Loucy (cell line): ENCODE measurements around the gene DNAH8.

Experiments
- H2AFZ ChIP-seq: fragments of 200-600 bp; sonication (generic); 2 replicates; pipeline ENCODE4 v1.6.0; 2016; ENCODE audit warnings: antibody characterized with exemption, mild to moderate bottlenecking, low read length, moderate library complexity
- H3F3A ChIP-seq: fragments of 200-600 bp; 2 replicates; pipeline ENCODE4 v1.6.0; 2016; ENCODE audit warnings: antibody characterized with exemption, low read depth, mild to moderate bottlenecking
- H3K27me3 ChIP-seq: fragments of 200-600 bp; sonication (generic); 2 replicates; pipeline ENCODE4 v1.6.1; 2014; ENCODE audit warnings: low read length, mild to moderate bottlenecking; ENCODE audit not compliant: insufficient read depth, poor library complexity, severe bottlenecking
- H3K36me3 ChIP-seq: fragments of 200-600 bp; sonication (generic); 2 replicates; pipeline ENCODE4 v1.6.1; 2016; ENCODE audit warnings: low read length; ENCODE audit not compliant: insufficient read depth
- H3K4me1 ChIP-seq: fragments of 200-600 bp; sonication (generic); 2 replicates; pipeline ENCODE4 v1.5.1; 2014; ENCODE audit warnings: low read length, mild to moderate bottlenecking; ENCODE audit not compliant: insufficient read depth, poor library complexity, severe bottlenecking
- H3K4me2 ChIP-seq: fragments of 200-600 bp; sonication (generic); 2 replicates; pipeline ENCODE4 v1.6.0; 2014; ENCODE audit warnings: antibody characterized with exemption, low read length, low read depth, mild to moderate bottlenecking; ENCODE audit not compliant: poor library complexity, severe bottlenecking
- H3K4me3 ChIP-seq: fragments of 200-600 bp; sonication (generic); 2 replicates; pipeline ENCODE4 v1.5.1; 2014; ENCODE audit warnings: low read length, mild to moderate bottlenecking, mixed read lengths; ENCODE audit not compliant: poor library complexity, severe bottlenecking
- H3K79me2 ChIP-seq: fragments of 200-600 bp; sonication (generic); 2 replicates; pipeline ENCODE4 v1.6.1; 2014; ENCODE audit warnings: low read length; ENCODE audit not compliant: insufficient read depth
- H3K9ac ChIP-seq: fragments of 200-600 bp; sonication (generic); 2 replicates; pipeline ENCODE4 v1.6.0; 2014; ENCODE audit warnings: mild to moderate bottlenecking, low read depth, low read length, moderate library complexity; ENCODE audit not compliant: poor library complexity, severe bottlenecking
- H3K9me2 ChIP-seq: fragments of 200-600 bp; sonication (generic); replicated peaks from 2 replicates; pipeline ENCODE4 v1.6.1; 2016; ENCODE audit warnings: low read depth, low read length, mixed read lengths
- H3K9me3 ChIP-seq: fragments of 200-600 bp; sonication (generic); 2 replicates; pipeline ENCODE4 v1.6.1; 2014; ENCODE audit warnings: mild to moderate bottlenecking, antibody characterized with exemption, low read length, low read depth; ENCODE audit not compliant: insufficient read depth
- H4K20me1 ChIP-seq: fragments of 200-600 bp; sonication (generic); 2 replicates; pipeline ENCODE4 v1.6.0; 2014; ENCODE audit warnings: antibody characterized with exemption, low read length, mild to moderate bottlenecking; ENCODE audit not compliant: insufficient read depth, poor library complexity, severe bottlenecking
- EZH2phosphoT487 ChIP-seq: fragments of 200-600 bp; IDR thresholded peaks from 2 replicates; pipeline ENCODE4 v1.6.1; 2018; ENCODE audit warnings: antibody characterized with exemption, mild to moderate bottlenecking, moderate library complexity, borderline replicate concordance
- TF ChIP-seq, protein P1 (sequence below): fragments of 200-600 bp; sonication (generic); conservative IDR thresholded peaks from 2 replicates; pipeline ENCODE4 v1.5.1; 2014; ENCODE audit warnings: mild to moderate bottlenecking, antibody characterized with exemption, low read length

The DNAH8 gene

GRCh38 chr6:38801305-38801704 lies 86.2 kb downstream of the DNAH8 start:
- H3F3A ChIP-seq: no peaks in the 10 kb centered on the region
- no peaks in the 10 kb centered on the region for H3K9me3 ChIP-seq
- no peaks in the 10 kb centered on the region for H3K4me1 ChIP-seq
- H2AFZ ChIP-seq: no peak overlapping the region
- no peaks in the 10 kb centered on the region for H3K27me3 ChIP-seq
- no peak for TF ChIP-seq EZH2phosphoT487
- TF ChIP-seq, protein P1, sequence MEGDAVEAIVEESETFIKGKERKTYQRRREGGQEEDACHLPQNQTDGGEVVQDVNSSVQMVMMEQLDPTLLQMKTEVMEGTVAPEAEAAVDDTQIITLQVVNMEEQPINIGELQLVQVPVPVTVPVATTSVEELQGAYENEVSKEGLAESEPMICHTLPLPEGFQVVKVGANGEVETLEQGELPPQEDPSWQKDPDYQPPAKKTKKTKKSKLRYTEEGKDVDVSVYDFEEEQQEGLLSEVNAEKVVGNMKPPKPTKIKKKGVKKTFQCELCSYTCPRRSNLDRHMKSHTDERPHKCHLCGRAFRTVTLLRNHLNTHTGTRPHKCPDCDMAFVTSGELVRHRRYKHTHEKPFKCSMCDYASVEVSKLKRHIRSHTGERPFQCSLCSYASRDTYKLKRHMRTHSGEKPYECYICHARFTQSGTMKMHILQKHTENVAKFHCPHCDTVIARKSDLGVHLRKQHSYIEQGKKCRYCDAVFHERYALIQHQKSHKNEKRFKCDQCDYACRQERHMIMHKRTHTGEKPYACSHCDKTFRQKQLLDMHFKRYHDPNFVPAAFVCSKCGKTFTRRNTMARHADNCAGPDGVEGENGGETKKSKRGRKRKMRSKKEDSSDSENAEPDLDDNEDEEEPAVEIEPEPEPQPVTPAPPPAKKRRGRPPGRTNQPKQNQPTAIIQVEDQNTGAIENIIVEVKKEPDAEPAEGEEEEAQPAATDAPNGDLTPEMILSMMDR: no peak
- no peak overlapping the region for H3K4me2 ChIP-seq
- no peaks in the 10 kb centered on the region for H3K36me3 ChIP-seq
- H3K9ac ChIP-seq: no peak overlapping the region
- no peaks in the 10 kb centered on the region for H3K79me2 ChIP-seq
- no peak overlapping the region for H3K4me3 ChIP-seq
- H4K20me1 ChIP-seq: no peaks in the 10 kb centered on the region
- no peaks in the 10 kb centered on the region for H3K9me2 ChIP-seq

- H3K4me3 ChIP-seq: no peak overlapping the region
- TF ChIP-seq, protein P1: no peak
- no peak for TF ChIP-seq EZH2phosphoT487
- no peaks in the 10 kb centered on the region for H4K20me1 ChIP-seq
- no peaks in the 10 kb centered on the region for H3K36me3 ChIP-seq
- H3K27me3 ChIP-seq: no peaks in the 10 kb centered on the region
- no peaks in the 10 kb centered on the region for H3K4me1 ChIP-seq
- no peak overlapping the region for H3K9ac ChIP-seq
- H3K4me2 ChIP-seq: no peak overlapping the region
- no peaks in the 10 kb centered on the region for H3K9me2 ChIP-seq
- H3K79me2 ChIP-seq: no peaks in the 10 kb centered on the region
- H2AFZ ChIP-seq: no peak overlapping the region
- H3F3A ChIP-seq: no peaks in the 10 kb centered on the region
- no peaks in the 10 kb centered on the region for H3K9me3 ChIP-seq
Measured at GRCh38 chr6:38802497-38802896, 87.4 kb downstream of the DNAH8 start.

DNA sequence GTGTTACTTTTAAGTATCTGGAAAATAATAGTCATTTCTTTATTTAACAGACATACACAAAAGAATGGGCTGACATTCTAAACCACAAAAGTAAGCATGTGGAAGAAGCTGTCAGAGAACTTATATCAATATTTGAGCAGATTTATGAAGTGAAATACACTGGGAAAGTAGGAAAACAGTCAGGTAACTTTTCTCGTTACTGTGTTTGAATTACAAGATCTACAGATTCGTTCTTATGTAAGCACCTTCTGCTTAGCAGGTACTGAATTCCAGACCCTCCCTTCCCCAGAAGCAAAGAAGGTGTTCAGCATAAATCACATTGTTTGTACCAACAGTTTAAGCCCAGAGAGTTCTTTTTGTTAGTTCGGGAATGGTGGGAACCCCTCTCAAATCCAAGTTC lies 88.0 kb downstream of the DNAH8 start:
- TF ChIP-seq EZH2phosphoT487: no peak
- TF ChIP-seq, protein P1: no peak
- no peaks in the 10 kb centered on the region for H3K4me1 ChIP-seq
- H3K9ac ChIP-seq: no peak overlapping the region
- no peaks in the 10 kb centered on the region for H3F3A ChIP-seq
- no peaks in the 10 kb centered on the region for H3K27me3 ChIP-seq
- H3K79me2 ChIP-seq: no peaks in the 10 kb centered on the region
- no peak overlapping the region for H2AFZ ChIP-seq
- no peaks in the 10 kb centered on the region for H3K36me3 ChIP-seq
- no peaks in the 10 kb centered on the region for H3K9me2 ChIP-seq
- H3K4me2 ChIP-seq: no peak overlapping the region
- no peaks in the 10 kb centered on the region for H4K20me1 ChIP-seq
- no peak overlapping the region for H3K4me3 ChIP-seq
- no peaks in the 10 kb centered on the region for H3K9me3 ChIP-seq
